HepG2 (cell line): ENCODE data around the gene MYH15. TPM values are rescaled to one million over a fixed set of nuclear protein-coding genes. Genes with fewer than 3 reads are reported as not detected.

Source experiments
- CREB3 ChIP-seq: sonication (generic); formaldehyde crosslinking; IDR thresholded peaks from 2 replicates; pipeline ENCODE4 v1.5.0; 2020; ENCODE audit warnings: missing genetic modification reagents
- ETV5 ChIP-seq: IDR thresholded peaks from 2 replicates; pipeline ENCODE4 v1.6.1; 2018; ENCODE audit warnings: missing biosample characterization, missing genetic modification reagents, inconsistent platforms, borderline replicate concordance
- MAF1 ChIP-seq: sonication (generic); formaldehyde crosslinking; IDR thresholded peaks from 2 replicates; pipeline ENCODE4 v1.5.0; 2020; ENCODE audit warnings: missing genetic modification reagents, borderline replicate concordance
- ZFP36L1 ChIP-seq: sonication (generic); formaldehyde crosslinking; IDR thresholded peaks from 2 replicates; pipeline ENCODE4 v1.8.0; 2022; ENCODE audit warnings: mild to moderate bottlenecking, missing genetic modification reagents, moderate library complexity
- ZIK1 ChIP-seq: sonication (generic); formaldehyde crosslinking; IDR thresholded peaks from 2 replicates; pipeline ENCODE4 v1.5.0; 2020; ENCODE audit warnings: mild to moderate bottlenecking, low read depth, missing genetic modification reagents, borderline replicate concordance
- ZKSCAN1 ChIP-seq: fragments of 150-350 bp; IDR thresholded peaks from 2 replicates; pipeline ENCODE4 v1.6.1; 2014; ENCODE audit warnings: low read length
- ZNF773 ChIP-seq: sonication (generic); formaldehyde crosslinking; IDR thresholded peaks from 2 replicates; pipeline ENCODE4 v1.4.0; 2020; ENCODE audit warnings: missing genetic modification reagents, borderline replicate concordance
- polyA plus RNA-seq, 8 experiments: library from polyadenylated mRNA; depleted of rRNA in 3 of 8; stranded (reverse) in 7 of 8; unstranded in 1 of 8; fragments of >200 nt; fragmentation: Illumina TruSeq in 4 of 8; extraction: Trizol in 4 of 8; gene quantifications; 2 replicates each; pipeline versions ENCODE4 v1.2.1 to v1.2.3, GENCODE V29; 2011 to 2016; ENCODE audit warnings: low read depth in 4 of 8, missing spikeins in 1 of 8, mixed read lengths in 1 of 8; ENCODE audit not compliant: insufficient read depth in 1 of 8
- total RNA-seq, 5 experiments: library from RNA; depleted of rRNA; stranded (reverse); fragments of >200 nt; fragmentation: Illumina TruSeq; extraction: Trizol; gene quantifications; 2 replicates each; pipeline ENCODE4 v1.2.3, GENCODE V29; 2016; ENCODE audit warnings: low read depth in 1 of 5
- TF ChIP-seq, protein P1 (sequence below): sonication (generic); formaldehyde crosslinking; IDR thresholded peaks from 2 replicates; pipeline ENCODE4 v1.5.0; 2020; ENCODE audit warnings: mild to moderate bottlenecking, missing genetic modification reagents, borderline replicate concordance

MYH15 gene
- total and polyA plus RNA-seq, 2 of the 13 experiments (the other 11 are each of a cell fraction or from before 2014, with no cell fraction given) = 0.03 to 0.09 TPM

GRCh38 chr3:108345492-108346205 lies 164.7 kb downstream of the MYH15 start (continued):
- TF ChIP-seq ETV5 (CRISPR knock-in tag) (no peak), ZKSCAN1 (no peak), MAF1 (CRISPR knock-in tag) (no peak), ZIK1 (CRISPR knock-in tag) (no peak), ZFP36L1 (no peak), CREB3 (no peak), ZNF773 (CRISPR knock-in tag) (no peak)
- TF ChIP-seq, protein P1, sequence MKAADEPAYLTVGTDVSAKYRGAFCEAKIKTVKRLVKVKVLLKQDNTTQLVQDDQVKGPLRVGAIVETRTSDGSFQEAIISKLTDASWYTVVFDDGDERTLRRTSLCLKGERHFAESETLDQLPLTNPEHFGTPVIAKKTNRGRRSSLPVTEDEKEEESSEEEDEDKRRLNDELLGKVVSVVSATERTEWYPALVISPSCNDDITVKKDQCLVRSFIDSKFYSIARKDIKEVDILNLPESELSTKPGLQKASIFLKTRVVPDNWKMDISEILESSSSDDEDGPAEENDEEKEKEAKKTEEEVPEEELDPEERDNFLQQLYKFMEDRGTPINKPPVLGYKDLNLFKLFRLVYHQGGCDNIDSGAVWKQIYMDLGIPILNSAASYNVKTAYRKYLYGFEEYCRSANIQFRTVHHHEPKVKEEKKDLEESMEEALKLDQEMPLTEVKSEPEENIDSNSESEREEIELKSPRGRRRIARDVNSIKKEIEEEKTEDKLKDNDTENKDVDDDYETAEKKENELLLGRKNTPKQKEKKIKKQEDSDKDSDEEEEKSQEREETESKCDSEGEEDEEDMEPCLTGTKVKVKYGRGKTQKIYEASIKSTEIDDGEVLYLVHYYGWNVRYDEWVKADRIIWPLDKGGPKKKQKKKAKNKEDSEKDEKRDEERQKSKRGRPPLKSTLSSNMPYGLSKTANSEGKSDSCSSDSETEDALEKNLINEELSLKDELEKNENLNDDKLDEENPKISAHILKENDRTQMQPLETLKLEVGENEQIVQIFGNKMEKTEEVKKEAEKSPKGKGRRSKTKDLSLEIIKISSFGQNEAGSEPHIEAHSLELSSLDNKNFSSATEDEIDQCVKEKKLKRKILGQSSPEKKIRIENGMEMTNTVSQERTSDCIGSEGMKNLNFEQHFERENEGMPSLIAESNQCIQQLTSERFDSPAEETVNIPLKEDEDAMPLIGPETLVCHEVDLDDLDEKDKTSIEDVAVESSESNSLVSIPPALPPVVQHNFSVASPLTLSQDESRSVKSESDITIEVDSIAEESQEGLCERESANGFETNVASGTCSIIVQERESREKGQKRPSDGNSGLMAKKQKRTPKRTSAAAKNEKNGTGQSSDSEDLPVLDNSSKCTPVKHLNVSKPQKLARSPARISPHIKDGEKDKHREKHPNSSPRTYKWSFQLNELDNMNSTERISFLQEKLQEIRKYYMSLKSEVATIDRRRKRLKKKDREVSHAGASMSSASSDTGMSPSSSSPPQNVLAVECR (CRISPR knock-in tag) = no peak
